ENCODE results near the gene RD3L.

DNA sequence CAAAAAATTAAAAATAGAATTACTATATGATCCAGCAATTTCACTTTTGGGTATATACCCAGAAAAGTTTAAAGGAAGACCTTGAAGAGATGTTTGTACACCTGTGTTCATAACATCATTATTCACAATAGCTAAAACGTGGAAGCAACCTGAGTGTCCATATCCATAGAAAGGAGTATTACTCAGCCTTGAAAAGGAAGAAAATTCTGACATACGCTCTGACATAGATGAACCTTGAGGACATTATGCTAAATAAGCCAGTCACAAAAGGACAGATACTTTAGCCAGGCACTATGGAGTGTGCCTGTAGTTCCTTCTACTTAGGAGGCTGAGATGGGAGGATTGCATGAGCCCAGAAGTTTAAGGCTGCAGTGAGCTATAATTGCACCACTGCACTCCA, 6.1 kb upstream of the RD3L start:
- TF ChIP-seq, protein P1, sequence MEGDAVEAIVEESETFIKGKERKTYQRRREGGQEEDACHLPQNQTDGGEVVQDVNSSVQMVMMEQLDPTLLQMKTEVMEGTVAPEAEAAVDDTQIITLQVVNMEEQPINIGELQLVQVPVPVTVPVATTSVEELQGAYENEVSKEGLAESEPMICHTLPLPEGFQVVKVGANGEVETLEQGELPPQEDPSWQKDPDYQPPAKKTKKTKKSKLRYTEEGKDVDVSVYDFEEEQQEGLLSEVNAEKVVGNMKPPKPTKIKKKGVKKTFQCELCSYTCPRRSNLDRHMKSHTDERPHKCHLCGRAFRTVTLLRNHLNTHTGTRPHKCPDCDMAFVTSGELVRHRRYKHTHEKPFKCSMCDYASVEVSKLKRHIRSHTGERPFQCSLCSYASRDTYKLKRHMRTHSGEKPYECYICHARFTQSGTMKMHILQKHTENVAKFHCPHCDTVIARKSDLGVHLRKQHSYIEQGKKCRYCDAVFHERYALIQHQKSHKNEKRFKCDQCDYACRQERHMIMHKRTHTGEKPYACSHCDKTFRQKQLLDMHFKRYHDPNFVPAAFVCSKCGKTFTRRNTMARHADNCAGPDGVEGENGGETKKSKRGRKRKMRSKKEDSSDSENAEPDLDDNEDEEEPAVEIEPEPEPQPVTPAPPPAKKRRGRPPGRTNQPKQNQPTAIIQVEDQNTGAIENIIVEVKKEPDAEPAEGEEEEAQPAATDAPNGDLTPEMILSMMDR (IDR thresholded peaks at IDR 0.05), result no peak
- no peak for TF ChIP-seq POLR2A (IDR thresholded peaks at IDR 0.05)
